Liver (tissue), 3 donors: ENCODE measurements around the gene SLC14A1.

Experiments used
- FOXA1 ChIP-seq: IDR thresholded peaks from 2 replicates; pipeline ENCODE4 v1.6.1; 2016; ENCODE audit warnings: antibody characterized with exemption
- JUND ChIP-seq, 2 donors: IDR thresholded peaks; 2 replicates each; pipeline ENCODE4 v1.6.1; 2016; ENCODE audit warnings: antibody characterized with exemption in 2 of 2
- SP1 ChIP-seq: IDR thresholded peaks from 2 replicates; pipeline ENCODE4 v1.6.1; 2018; ENCODE audit warnings: antibody characterized with exemption, mild to moderate bottlenecking
- TF ChIP-seq, protein P1 (sequence below): fragments of 150-350 bp; IDR thresholded peaks from 2 replicates; pipeline ENCODE4 v1.5.1; 2017; ENCODE audit warnings: improper control_type of control experiment, low read depth, low read length; ENCODE audit not compliant: missing input control
- TF ChIP-seq, protein P2 (sequence below): IDR thresholded peaks from 2 replicates; pipeline ENCODE4 v1.6.1; 2016; ENCODE audit warnings: antibody characterized with exemption, mild to moderate bottlenecking
- donor health status: healthy.
- donor health status: healthy.

DNA sequence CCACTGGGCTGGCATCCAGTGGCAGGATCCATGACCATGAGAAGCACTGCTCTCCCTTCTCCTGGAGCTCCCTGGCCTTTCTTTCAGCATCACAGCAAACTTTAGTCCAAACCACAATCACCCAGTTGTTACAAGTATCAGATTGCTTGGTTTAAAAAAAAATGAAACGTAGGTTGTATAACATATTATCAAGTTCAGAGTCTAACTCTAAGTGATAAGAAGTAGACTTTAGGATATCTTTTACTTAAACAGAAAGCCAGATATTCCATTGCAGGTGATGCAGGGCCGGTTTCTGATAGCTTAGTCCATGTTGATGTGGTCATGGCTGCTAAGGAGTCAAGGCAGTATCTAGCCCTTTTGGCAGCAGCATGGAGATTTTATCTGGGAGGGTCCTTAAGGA is 24.5 kb downstream of the SLC14A1 start:
- TF ChIP-seq, protein P1, sequence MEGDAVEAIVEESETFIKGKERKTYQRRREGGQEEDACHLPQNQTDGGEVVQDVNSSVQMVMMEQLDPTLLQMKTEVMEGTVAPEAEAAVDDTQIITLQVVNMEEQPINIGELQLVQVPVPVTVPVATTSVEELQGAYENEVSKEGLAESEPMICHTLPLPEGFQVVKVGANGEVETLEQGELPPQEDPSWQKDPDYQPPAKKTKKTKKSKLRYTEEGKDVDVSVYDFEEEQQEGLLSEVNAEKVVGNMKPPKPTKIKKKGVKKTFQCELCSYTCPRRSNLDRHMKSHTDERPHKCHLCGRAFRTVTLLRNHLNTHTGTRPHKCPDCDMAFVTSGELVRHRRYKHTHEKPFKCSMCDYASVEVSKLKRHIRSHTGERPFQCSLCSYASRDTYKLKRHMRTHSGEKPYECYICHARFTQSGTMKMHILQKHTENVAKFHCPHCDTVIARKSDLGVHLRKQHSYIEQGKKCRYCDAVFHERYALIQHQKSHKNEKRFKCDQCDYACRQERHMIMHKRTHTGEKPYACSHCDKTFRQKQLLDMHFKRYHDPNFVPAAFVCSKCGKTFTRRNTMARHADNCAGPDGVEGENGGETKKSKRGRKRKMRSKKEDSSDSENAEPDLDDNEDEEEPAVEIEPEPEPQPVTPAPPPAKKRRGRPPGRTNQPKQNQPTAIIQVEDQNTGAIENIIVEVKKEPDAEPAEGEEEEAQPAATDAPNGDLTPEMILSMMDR: no peak
- TF ChIP-seq JUND (IDR thresholded peaks at IDR 0.05) (no peak), SP1 (no peak), FOXA1 (no peak)
- TF ChIP-seq, protein P2, sequence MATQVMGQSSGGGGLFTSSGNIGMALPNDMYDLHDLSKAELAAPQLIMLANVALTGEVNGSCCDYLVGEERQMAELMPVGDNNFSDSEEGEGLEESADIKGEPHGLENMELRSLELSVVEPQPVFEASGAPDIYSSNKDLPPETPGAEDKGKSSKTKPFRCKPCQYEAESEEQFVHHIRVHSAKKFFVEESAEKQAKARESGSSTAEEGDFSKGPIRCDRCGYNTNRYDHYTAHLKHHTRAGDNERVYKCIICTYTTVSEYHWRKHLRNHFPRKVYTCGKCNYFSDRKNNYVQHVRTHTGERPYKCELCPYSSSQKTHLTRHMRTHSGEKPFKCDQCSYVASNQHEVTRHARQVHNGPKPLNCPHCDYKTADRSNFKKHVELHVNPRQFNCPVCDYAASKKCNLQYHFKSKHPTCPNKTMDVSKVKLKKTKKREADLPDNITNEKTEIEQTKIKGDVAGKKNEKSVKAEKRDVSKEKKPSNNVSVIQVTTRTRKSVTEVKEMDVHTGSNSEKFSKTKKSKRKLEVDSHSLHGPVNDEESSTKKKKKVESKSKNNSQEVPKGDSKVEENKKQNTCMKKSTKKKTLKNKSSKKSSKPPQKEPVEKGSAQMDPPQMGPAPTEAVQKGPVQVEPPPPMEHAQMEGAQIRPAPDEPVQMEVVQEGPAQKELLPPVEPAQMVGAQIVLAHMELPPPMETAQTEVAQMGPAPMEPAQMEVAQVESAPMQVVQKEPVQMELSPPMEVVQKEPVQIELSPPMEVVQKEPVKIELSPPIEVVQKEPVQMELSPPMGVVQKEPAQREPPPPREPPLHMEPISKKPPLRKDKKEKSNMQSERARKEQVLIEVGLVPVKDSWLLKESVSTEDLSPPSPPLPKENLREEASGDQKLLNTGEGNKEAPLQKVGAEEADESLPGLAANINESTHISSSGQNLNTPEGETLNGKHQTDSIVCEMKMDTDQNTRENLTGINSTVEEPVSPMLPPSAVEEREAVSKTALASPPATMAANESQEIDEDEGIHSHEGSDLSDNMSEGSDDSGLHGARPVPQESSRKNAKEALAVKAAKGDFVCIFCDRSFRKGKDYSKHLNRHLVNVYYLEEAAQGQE: no peak
